Hindlimb muscle (tissue), 1 donor: Measurements from ENCODE around the gene KLK12. TPM values are rescaled to one million over a fixed set of nuclear protein-coding genes. Genes with fewer than 3 reads are reported as not detected.

Experiments used
- DNase-seq: peaks from one replicate; pipeline ENCODE4 v3.0.0-alpha.2; 2013
- polyA plus RNA-seq: library from polyadenylated mRNA; unstranded; fragments of 120-200 nt; gene quantifications from one replicate; pipeline ENCODE4 v1.2.1, GENCODE V29; 2013; ENCODE audit not compliant: insufficient read length

Gene KLK12
- polyA plus RNA-seq, 1 donor: not detected

- DNase-seq: no peak
Measured at GRCh38 chr19:51047031-51047335, 12.2 kb upstream of the KLK12 start.

GRCh38 chr19:51044327-51044726, 9.5 kb upstream of the KLK12 start:
- DNase-seq: no peak

- no peak for DNase-seq
Measured at GRCh38 chr19:51043497-51043896, 8.7 kb upstream of the KLK12 start.

- no peak for DNase-seq
Measured at GRCh38 chr19:51040151-51040550, 5.3 kb upstream of the KLK12 start.

GRCh38 chr19:51036519-51036918, 1.7 kb upstream of the KLK12 start:
- no peak for DNase-seq

GRCh38 chr19:51031880-51032225, 2.9 kb downstream of the KLK12 start:
- no peak for DNase-seq

GRCh38 chr19:51031220-51031879, 3.5 kb downstream of the KLK12 start:
- no peak for DNase-seq

GRCh38 chr19:51030631-51031030, 4.2 kb downstream of the KLK12 start:
- DNase-seq: no peak

- DNase-seq: no peak
Measured at GRCh38 chr19:51029718-51030117, 5.1 kb downstream of the KLK12 start.

- DNase-seq: no peak
Measured at GRCh38 chr19:51027873-51028272, 6.9 kb downstream of the KLK12 start.

GRCh38 chr19:51027126-51027806, 7.5 kb downstream of the KLK12 start:
- DNase-seq: no peak

GRCh38 chr19:51026554-51026831, 8.3 kb downstream of the KLK12 start, which contains the start of gene KLK11:
Gene KLK11 (minus strand): TSS chr19:51026616. CDS start chr19:51025631, 985 bp downstream.
- DNase-seq: no peak

- DNase-seq: no peak
Measured at GRCh38 chr19:51025809-51026553, 8.8 kb downstream of the KLK12 start.

- DNase-seq: no peak
Measured at GRCh38 chr19:51025401-51025800, 9.4 kb downstream of the KLK12 start.

- no peak for DNase-seq
Measured at GRCh38 chr19:51024924-51025323, 9.9 kb downstream of the KLK12 start.

- DNase-seq: no peak
Measured at GRCh38 chr19:51023946-51024345, 10.9 kb downstream of the KLK12 start.

GRCh38 chr19:51022526-51022925, 12.3 kb downstream of the KLK12 start:
- DNase-seq: no peak

- peak; percentile 15 for DNase-seq
Measured at GRCh38 chr19:51020988-51021651, 13.7 kb downstream of the KLK12 start.

GRCh38 chr19:51019544-51019925, 15.3 kb downstream of the KLK12 start, which contains the start of gene KLK10:
Gene KLK10 (minus strand): TSS chr19:51019709. CDS start chr19:51019130, 579 bp downstream.
- DNase-seq: no peak

- DNase-seq: no peak
Measured at GRCh38 chr19:51018745-51019543, 15.9 kb downstream of the KLK12 start.

- DNase-seq: peak; percentile 10
Measured at GRCh38 chr19:51016798-51017683, 17.8 kb downstream of the KLK12 start.
